ENCODE results near the gene RSPH1.
A peak's percentile ranks its signal among the peaks of the same experiment; 100 is the strongest.
"Not testable (repeated sequence)": the region's sequence is repeated elsewhere in the genome, so short reads cannot be mapped to it uniquely, and the experiment has no call there.

Gene RSPH1

GRCh38 chr21:42473498-42474042, 22.5 kb downstream of the RSPH1 start:
- Mint-ChIP-seq H3K4me3 (no peak overlapping the region), H3K36me3 (no peaks in the 10 kb centered on the region), H3K4me1 (ENCODE audit: low read depth) (no peaks in the 10 kb centered on the region), H3K9me3 (ENCODE audit: low read depth) (no peaks in the 10 kb centered on the region), H3K27ac (no peak overlapping the region), H3K27me3 (no peaks in the 10 kb centered on the region)

- H3K36me3 Mint-ChIP-seq = no peaks in the 10 kb centered on the region
- H3K9me3 Mint-ChIP-seq (ENCODE audit: low read depth) = no peaks in the 10 kb centered on the region
- H3K27me3 Mint-ChIP-seq = no peaks in the 10 kb centered on the region
- no peak overlapping the region for H3K4me3 Mint-ChIP-seq
- H3K27ac Mint-ChIP-seq = no peak overlapping the region
- peaks cover 2% of the 10 kb centered on the region for H3K4me1 Mint-ChIP-seq (ENCODE audit: low read depth)
Measured at GRCh38 chr21:42472521-42472920, 23.5 kb downstream of the RSPH1 start.

- Mint-ChIP-seq H3K36me3 (no peaks in the 10 kb centered on the region), H3K27me3 (no peaks in the 10 kb centered on the region), H3K9me3 (ENCODE audit: low read depth) (no peaks in the 10 kb centered on the region), H3K4me1 (ENCODE audit: low read depth) (peaks cover 5% of the 10 kb centered on the region), H3K4me3 (no peak overlapping the region), H3K27ac (no peak overlapping the region)
Measured at GRCh38 chr21:42471716-42472330, 24.2 kb downstream of the RSPH1 start.

- peaks cover 5% of the 10 kb centered on the region for H3K4me1 Mint-ChIP-seq (ENCODE audit: low read depth)
- no peaks in the 10 kb centered on the region for H3K9me3 Mint-ChIP-seq (ENCODE audit: low read depth)
- H3K36me3 Mint-ChIP-seq = no peaks in the 10 kb centered on the region
- H3K4me3 Mint-ChIP-seq = no peak overlapping the region
- H3K27ac Mint-ChIP-seq = no peak overlapping the region
- H3K27me3 Mint-ChIP-seq = no peaks in the 10 kb centered on the region
Measured at GRCh38 chr21:42471206-42471605, 24.8 kb downstream of the RSPH1 start.

- not testable (repeated sequence) for H3K36me3 Mint-ChIP-seq; H3K4me3 Mint-ChIP-seq; H3K9me3 Mint-ChIP-seq (ENCODE audit: low read depth); H3K27me3 Mint-ChIP-seq; H3K27ac Mint-ChIP-seq
- peaks cover 16% of the 10 kb centered on the region for H3K4me1 Mint-ChIP-seq (ENCODE audit: low read depth)
Measured at GRCh38 chr21:42469726-42470125, 26.3 kb downstream of the RSPH1 start.

- Mint-ChIP-seq H3K27me3 (no peaks in the 10 kb centered on the region), H3K36me3 (no peaks in the 10 kb centered on the region), H3K4me1 (ENCODE audit: low read depth) (peaks cover 20% of the 10 kb centered on the region), H3K9me3 (ENCODE audit: low read depth) (no peaks in the 10 kb centered on the region), H3K27ac (no peak overlapping the region), H3K4me3 (no peak overlapping the region)
Measured at GRCh38 chr21:42469272-42469671, 26.8 kb downstream of the RSPH1 start.

- Mint-ChIP-seq H3K27ac (no peak overlapping the region), H3K36me3 (no peaks in the 10 kb centered on the region), H3K27me3 (no peaks in the 10 kb centered on the region), H3K9me3 (ENCODE audit: low read depth) (no peaks in the 10 kb centered on the region), H3K4me1 (ENCODE audit: low read depth) (peaks cover 27% of the 10 kb centered on the region), H3K4me3 (no peak overlapping the region)
Measured at GRCh38 chr21:42468491-42469131, 27.4 kb downstream of the RSPH1 start.

- Mint-ChIP-seq H3K27ac (no peak overlapping the region), H3K4me3 (no peak overlapping the region), H3K36me3 (no peaks in the 10 kb centered on the region), H3K27me3 (no peaks in the 10 kb centered on the region), H3K4me1 (ENCODE audit: low read depth) (peaks cover 38% of the 10 kb centered on the region), H3K9me3 (ENCODE audit: low read depth) (no peaks in the 10 kb centered on the region)
Measured at GRCh38 chr21:42467140-42467983, 28.7 kb downstream of the RSPH1 start.

GRCh38 chr21:42466700-42467099, 29.3 kb downstream of the RSPH1 start:
- Mint-ChIP-seq H3K27ac (no peak overlapping the region), H3K4me3 (no peak overlapping the region), H3K4me1 (ENCODE audit: low read depth) (peaks cover 44% of the 10 kb centered on the region), H3K36me3 (no peaks in the 10 kb centered on the region), H3K27me3 (no peaks in the 10 kb centered on the region), H3K9me3 (ENCODE audit: low read depth) (no peaks in the 10 kb centered on the region)

- H3K27me3 Mint-ChIP-seq = no peaks in the 10 kb centered on the region
- no peak overlapping the region for H3K4me3 Mint-ChIP-seq
- H3K36me3 Mint-ChIP-seq = no peaks in the 10 kb centered on the region
- no peak overlapping the region for H3K27ac Mint-ChIP-seq
- H3K9me3 Mint-ChIP-seq (ENCODE audit: low read depth) = no peaks in the 10 kb centered on the region
- peaks cover 54% of the 10 kb centered on the region for H3K4me1 Mint-ChIP-seq (ENCODE audit: low read depth)
Measured at GRCh38 chr21:42465803-42466127, 30.3 kb downstream of the RSPH1 start.

- H3K4me3 Mint-ChIP-seq = no peak overlapping the region
- H3K27ac Mint-ChIP-seq = no peak overlapping the region
- H3K36me3 Mint-ChIP-seq = no peaks in the 10 kb centered on the region
- H3K9me3 Mint-ChIP-seq (ENCODE audit: low read depth) = no peaks in the 10 kb centered on the region
- H3K27me3 Mint-ChIP-seq = no peaks in the 10 kb centered on the region
- H3K4me1 Mint-ChIP-seq (ENCODE audit: low read depth) = peaks cover 59% of the 10 kb centered on the region
Measured at GRCh38 chr21:42465008-42465802, 30.8 kb downstream of the RSPH1 start.

- Mint-ChIP-seq H3K4me1 (ENCODE audit: low read depth) (peaks cover 64% of the 10 kb centered on the region), H3K27me3 (no peaks in the 10 kb centered on the region), H3K9me3 (ENCODE audit: low read depth) (no peaks in the 10 kb centered on the region), H3K36me3 (no peaks in the 10 kb centered on the region), H3K4me3 (peak overlapping the region; percentile 60), H3K27ac (peak overlapping the region; percentile 93)
Measured at GRCh38 chr21:42463861-42464515, 32.0 kb downstream of the RSPH1 start.

GRCh38 chr21:42461881-42462877, 33.8 kb downstream of the RSPH1 start:
- H3K4me3 Mint-ChIP-seq = peak overlapping the region; percentile 61
- no peaks in the 10 kb centered on the region for H3K27me3 Mint-ChIP-seq
- H3K9me3 Mint-ChIP-seq (ENCODE audit: low read depth) = no peaks in the 10 kb centered on the region
- H3K4me1 Mint-ChIP-seq (ENCODE audit: low read depth) = peaks cover 62% of the 10 kb centered on the region
- H3K36me3 Mint-ChIP-seq = no peaks in the 10 kb centered on the region
- no peak overlapping the region for H3K27ac Mint-ChIP-seq

Data from activated naive CD8-positive, alpha-beta T cell (primary cell).